Measurements from ENCODE around the gene TRIM3. TPM values are rescaled to one million over a fixed set of nuclear protein-coding genes. Genes with fewer than 3 reads are reported as not detected.

Gene TRIM3
- total RNA-seq, 1 experiment from 2014 or later = 14.4 TPM

DNA sequence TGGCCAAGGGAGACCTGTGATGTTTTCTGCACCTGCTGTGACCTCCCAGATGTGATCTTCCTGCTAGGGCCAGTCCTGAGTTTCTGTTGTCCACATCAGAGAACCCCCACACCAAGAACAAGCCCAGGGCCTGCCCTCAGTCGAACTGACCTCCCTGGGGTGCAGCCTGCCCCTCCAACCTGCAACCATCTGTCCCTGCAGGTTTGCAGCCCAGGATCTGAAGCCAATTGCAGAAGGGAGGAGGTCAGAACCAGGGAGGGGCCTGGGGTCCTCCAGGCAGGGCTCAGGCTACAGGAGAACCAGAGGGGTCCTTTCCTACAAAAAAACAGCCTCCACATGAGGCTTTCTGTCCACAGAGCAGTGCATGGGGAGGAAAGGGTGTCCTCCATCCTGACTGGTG is 807 bp downstream of the TRIM3 start:
- Histone ChIP-seq H2AFZ (ENCODE audit: low read length) (no peak overlapping the region), H4K91ac (ENCODE audit: insufficient read length, low read depth, low read length) (no peak overlapping the region), H2BK15ac (ENCODE audit: low read depth, low read length) (no peak overlapping the region), H2BK20ac (ENCODE audit: low read depth, low read length, poor library complexity, severe bottlenecking) (no peak overlapping the region), H2BK5ac (ENCODE audit: insufficient read length, low read length) (no peak overlapping the region), H3K18ac (ENCODE audit: insufficient read length, low read depth, low read length) (no peak overlapping the region), H4K20me1 (ENCODE audit: control insufficient read depth, insufficient read depth, insufficient read length) (no peaks in the 10 kb centered on the region), H3K79me1 (ENCODE audit: insufficient read depth, low read depth, low read length, poor library complexity, severe bottlenecking) (no peaks in the 10 kb centered on the region), H4K8ac (replicated peaks; ENCODE audit: insufficient read length, low read depth, low read length) (no peak overlapping the region), H2AK5ac (ENCODE audit: insufficient read length, low read length) (no peak overlapping the region), H3K27ac (ENCODE audit: insufficient read length, low read depth, low read length) (no peak overlapping the region), H3K9ac (ENCODE audit: extremely low read depth, insufficient read length, low read length) (no peak overlapping the region), H3K23ac (ENCODE audit: insufficient read length, low read depth, low read length) (no peak overlapping the region), H3K56ac (ENCODE audit: insufficient read length, low read depth, low read length) (no peak overlapping the region), H2BK12ac (ENCODE audit: insufficient read length, low read depth, low read length) (no peak overlapping the region), H3K23me2 (ENCODE audit: insufficient read length, low read depth, low read length, poor library complexity, severe bottlenecking) (peaks cover 14% of the 10 kb centered on the region), H3K27me3 (ENCODE audit: insufficient read depth, low read length) (no peaks in the 10 kb centered on the region; the same call in 1 of the 2 replicates), H3K4ac (ENCODE audit: low read depth, low read length) (no peak overlapping the region), H3K14ac (ENCODE audit: insufficient read depth, low read length) (no peak overlapping the region), H3K4me1 (ENCODE audit: insufficient read depth, low read length) (peaks cover 10% of the 10 kb centered on the region; the same call in 1 of the 2 replicates), H3K79me2 (ENCODE audit: insufficient read depth, low read length) (no peaks in the 10 kb centered on the region), H4K5ac (ENCODE audit: insufficient read length, low read depth, low read length) (no peak overlapping the region), H3T11ph (ENCODE audit: low read length) (no peak overlapping the region), H2BK120ac (ENCODE audit: low read depth, low read length, poor library complexity, severe bottlenecking) (no peak overlapping the region), H3K9me3 (ENCODE audit: control insufficient read depth, low read depth, low read length) (no peaks in the 10 kb centered on the region), H3K4me2 (ENCODE audit: insufficient read depth, insufficient read length, low read length) (peak overlapping the region; percentile 86)
- Mint-ChIP-seq H3K9me3 (no peaks in the 10 kb centered on the region), H3K27ac (no peak overlapping the region), H3K27me3 (ENCODE audit: low read depth) (no peaks in the 10 kb centered on the region; the same call in 1 of the 2 replicates), H3K4me1 (peaks cover 25 to 30% of the 10 kb centered on the region in 2 experiments), H3K36me3 (ENCODE audit: insufficient read depth in 1 of 3, low read depth in 3 of 3) (peaks cover 11 to 15% (median 14%) of the 10 kb centered on the region in 3 experiments), H3K4me3 (peak overlapping the region; percentile 84 to 90)
- WGBS (ENCODE audit: extremely low coverage, insufficient read length, low lambda C conversion rate) = no CpG with 5 or more reads among the region's 1 CpG
- TF ChIP-seq CTCF (conservative IDR thresholded peaks at IDR 0.05) = no peak
- no peak for DNase-seq

All from H9 (cell line).